HEK293 (cell line): ENCODE measurements around the gene IL2.

ENCODE experiments used
- ZNF175 ChIP-seq: fragments of 450-650 bp; formaldehyde crosslinking; IDR thresholded peaks from 2 replicates; pipeline ENCODE4 v1.5.1; 2016; ENCODE audit warnings: missing biosample characterization, missing genetic modification characterization
- ZNF274 ChIP-seq, 2 experiments: fragments of 200-500 bp in 1 of 2; fragments of 450-650 bp in 1 of 2; sonication (Bioruptor generic) in 1 of 2; formaldehyde crosslinking in 1 of 2; IDR thresholded peaks; 2 replicates each; pipeline versions ENCODE4 v1.5.1 to v1.6.1; 2014 to 2016; ENCODE audit warnings: borderline replicate concordance in 1 of 2, inconsistent platforms in 1 of 2, low read length in 1 of 2, missing biosample characterization in 1 of 2, missing genetic modification characterization in 1 of 2
- ZNF416 ChIP-seq: fragments of 450-650 bp; formaldehyde crosslinking; IDR thresholded peaks from 2 replicates; pipeline ENCODE4 v1.5.1; 2016; ENCODE audit warnings: missing biosample characterization, missing genetic modification characterization
- ZNF623 ChIP-seq: fragments of 450-650 bp; formaldehyde crosslinking; IDR thresholded peaks from 2 replicates; pipeline ENCODE4 v1.5.1; 2016; ENCODE audit warnings: missing biosample characterization, missing genetic modification characterization
- ZNF654 ChIP-seq: fragments of 450-650 bp; formaldehyde crosslinking; IDR thresholded peaks from 2 replicates; pipeline ENCODE4 v1.5.1; 2016; ENCODE audit warnings: low read depth, missing biosample characterization, missing genetic modification characterization
- ZNF701 ChIP-seq: fragments of 450-650 bp; formaldehyde crosslinking; IDR thresholded peaks from 2 replicates; pipeline ENCODE4 v1.5.1; 2016; ENCODE audit warnings: missing biosample characterization, missing genetic modification characterization
- ZNF785 ChIP-seq: fragments of 450-650 bp; formaldehyde crosslinking; IDR thresholded peaks from 2 replicates; pipeline ENCODE4 v1.5.1; 2016; ENCODE audit warnings: missing biosample characterization, missing genetic modification characterization
- TF ChIP-seq, protein P1 (sequence below): fragments of 450-650 bp; formaldehyde crosslinking; IDR thresholded peaks from 2 replicates; pipeline ENCODE4 v1.5.1; 2016; ENCODE audit warnings: missing biosample characterization, missing genetic modification characterization
- TF ChIP-seq, protein P2 (sequence below): fragments of 450-650 bp; formaldehyde crosslinking; IDR thresholded peaks from 2 replicates; pipeline ENCODE4 v1.5.1; 2016; ENCODE audit warnings: missing biosample characterization, missing genetic modification characterization
- TF ChIP-seq, protein P3 (sequence below): sonication (generic); formaldehyde crosslinking; IDR thresholded peaks from 2 replicates; pipeline ENCODE4 v1.8.1; 2022; ENCODE audit warnings: mild to moderate bottlenecking, moderate library complexity, missing genetic modification reagents
- TF ChIP-seq, protein P4 (sequence below): fragments of 450-650 bp; formaldehyde crosslinking; IDR thresholded peaks from 2 replicates; pipeline ENCODE4 v1.5.1; 2016; ENCODE audit warnings: missing biosample characterization, missing genetic modification characterization
- TF ChIP-seq, protein P5 (sequence below): fragments of 450-650 bp; formaldehyde crosslinking; IDR thresholded peaks from 2 replicates; pipeline ENCODE4 v1.5.1; 2016; ENCODE audit warnings: missing biosample characterization, missing genetic modification characterization

DNA sequence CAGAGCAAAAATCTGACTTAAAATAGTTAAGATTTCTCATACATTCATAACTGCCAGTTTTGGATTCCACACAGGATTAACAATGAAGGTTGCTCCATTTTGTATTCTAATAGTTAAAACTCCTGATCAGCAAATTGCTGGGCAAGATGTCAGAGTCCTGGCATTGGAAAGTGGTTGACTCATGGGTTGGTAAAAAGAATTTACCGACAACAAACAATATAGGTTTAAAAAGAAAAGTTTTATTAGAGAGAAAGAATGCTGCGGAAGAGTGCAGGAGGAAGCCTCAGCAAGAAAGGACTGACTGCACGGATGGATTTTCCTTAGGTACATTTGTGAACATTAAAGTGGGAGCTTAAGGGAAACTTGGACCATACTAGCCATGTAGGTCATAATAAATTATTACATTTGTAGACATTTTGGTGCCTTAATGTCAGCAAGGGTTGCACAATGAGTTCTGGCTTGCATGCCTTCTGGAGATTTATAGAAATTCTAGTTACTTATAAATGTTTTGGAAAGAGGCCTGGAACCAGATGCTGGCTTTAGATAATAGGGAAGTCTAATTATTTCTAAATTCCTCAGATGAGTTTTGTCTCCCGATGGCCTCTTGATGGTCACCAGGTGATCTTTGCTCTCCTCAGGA is 25.4 kb upstream of the IL2 start:
- TF ChIP-seq ZNF416 (no peak), ZNF623 (tag by site-specific recombination) (no peak), ZNF785 (tag by site-specific recombination) (no peak), ZNF175 (tag by site-specific recombination) (no peak), ZNF701 (tag by site-specific recombination) (no peak), ZNF274 (IDR thresholded peaks at IDR 0.05; ENCODE audit: low read length) (no peak), ZNF274 (tag by site-specific recombination; IDR thresholded peaks at IDR 0.05; ENCODE audit: borderline replicate concordance) (no peak), ZNF654 (tag by site-specific recombination) (no peak)
- TF ChIP-seq, protein P1, sequence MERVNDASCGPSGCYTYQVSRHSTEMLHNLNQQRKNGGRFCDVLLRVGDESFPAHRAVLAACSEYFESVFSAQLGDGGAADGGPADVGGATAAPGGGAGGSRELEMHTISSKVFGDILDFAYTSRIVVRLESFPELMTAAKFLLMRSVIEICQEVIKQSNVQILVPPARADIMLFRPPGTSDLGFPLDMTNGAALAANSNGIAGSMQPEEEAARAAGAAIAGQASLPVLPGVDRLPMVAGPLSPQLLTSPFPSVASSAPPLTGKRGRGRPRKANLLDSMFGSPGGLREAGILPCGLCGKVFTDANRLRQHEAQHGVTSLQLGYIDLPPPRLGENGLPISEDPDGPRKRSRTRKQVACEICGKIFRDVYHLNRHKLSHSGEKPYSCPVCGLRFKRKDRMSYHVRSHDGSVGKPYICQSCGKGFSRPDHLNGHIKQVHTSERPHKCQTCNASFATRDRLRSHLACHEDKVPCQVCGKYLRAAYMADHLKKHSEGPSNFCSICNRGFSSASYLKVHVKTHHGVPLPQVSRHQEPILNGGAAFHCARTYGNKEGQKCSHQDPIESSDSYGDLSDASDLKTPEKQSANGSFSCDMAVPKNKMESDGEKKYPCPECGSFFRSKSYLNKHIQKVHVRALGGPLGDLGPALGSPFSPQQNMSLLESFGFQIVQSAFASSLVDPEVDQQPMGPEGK (tag by site-specific recombination), result no peak
- TF ChIP-seq, protein P2, sequence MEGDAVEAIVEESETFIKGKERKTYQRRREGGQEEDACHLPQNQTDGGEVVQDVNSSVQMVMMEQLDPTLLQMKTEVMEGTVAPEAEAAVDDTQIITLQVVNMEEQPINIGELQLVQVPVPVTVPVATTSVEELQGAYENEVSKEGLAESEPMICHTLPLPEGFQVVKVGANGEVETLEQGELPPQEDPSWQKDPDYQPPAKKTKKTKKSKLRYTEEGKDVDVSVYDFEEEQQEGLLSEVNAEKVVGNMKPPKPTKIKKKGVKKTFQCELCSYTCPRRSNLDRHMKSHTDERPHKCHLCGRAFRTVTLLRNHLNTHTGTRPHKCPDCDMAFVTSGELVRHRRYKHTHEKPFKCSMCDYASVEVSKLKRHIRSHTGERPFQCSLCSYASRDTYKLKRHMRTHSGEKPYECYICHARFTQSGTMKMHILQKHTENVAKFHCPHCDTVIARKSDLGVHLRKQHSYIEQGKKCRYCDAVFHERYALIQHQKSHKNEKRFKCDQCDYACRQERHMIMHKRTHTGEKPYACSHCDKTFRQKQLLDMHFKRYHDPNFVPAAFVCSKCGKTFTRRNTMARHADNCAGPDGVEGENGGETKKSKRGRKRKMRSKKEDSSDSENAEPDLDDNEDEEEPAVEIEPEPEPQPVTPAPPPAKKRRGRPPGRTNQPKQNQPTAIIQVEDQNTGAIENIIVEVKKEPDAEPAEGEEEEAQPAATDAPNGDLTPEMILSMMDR (tag by site-specific recombination), result no peak
- TF ChIP-seq, protein P3, sequence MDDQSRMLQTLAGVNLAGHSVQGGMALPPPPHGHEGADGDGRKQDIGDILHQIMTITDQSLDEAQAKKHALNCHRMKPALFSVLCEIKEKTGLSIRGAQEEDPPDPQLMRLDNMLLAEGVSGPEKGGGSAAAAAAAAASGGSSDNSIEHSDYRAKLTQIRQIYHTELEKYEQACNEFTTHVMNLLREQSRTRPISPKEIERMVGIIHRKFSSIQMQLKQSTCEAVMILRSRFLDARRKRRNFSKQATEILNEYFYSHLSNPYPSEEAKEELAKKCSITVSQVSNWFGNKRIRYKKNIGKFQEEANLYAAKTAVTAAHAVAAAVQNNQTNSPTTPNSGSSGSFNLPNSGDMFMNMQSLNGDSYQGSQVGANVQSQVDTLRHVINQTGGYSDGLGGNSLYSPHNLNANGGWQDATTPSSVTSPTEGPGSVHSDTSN (CRISPR knock-in tag), result no peak
- TF ChIP-seq, protein P4, sequence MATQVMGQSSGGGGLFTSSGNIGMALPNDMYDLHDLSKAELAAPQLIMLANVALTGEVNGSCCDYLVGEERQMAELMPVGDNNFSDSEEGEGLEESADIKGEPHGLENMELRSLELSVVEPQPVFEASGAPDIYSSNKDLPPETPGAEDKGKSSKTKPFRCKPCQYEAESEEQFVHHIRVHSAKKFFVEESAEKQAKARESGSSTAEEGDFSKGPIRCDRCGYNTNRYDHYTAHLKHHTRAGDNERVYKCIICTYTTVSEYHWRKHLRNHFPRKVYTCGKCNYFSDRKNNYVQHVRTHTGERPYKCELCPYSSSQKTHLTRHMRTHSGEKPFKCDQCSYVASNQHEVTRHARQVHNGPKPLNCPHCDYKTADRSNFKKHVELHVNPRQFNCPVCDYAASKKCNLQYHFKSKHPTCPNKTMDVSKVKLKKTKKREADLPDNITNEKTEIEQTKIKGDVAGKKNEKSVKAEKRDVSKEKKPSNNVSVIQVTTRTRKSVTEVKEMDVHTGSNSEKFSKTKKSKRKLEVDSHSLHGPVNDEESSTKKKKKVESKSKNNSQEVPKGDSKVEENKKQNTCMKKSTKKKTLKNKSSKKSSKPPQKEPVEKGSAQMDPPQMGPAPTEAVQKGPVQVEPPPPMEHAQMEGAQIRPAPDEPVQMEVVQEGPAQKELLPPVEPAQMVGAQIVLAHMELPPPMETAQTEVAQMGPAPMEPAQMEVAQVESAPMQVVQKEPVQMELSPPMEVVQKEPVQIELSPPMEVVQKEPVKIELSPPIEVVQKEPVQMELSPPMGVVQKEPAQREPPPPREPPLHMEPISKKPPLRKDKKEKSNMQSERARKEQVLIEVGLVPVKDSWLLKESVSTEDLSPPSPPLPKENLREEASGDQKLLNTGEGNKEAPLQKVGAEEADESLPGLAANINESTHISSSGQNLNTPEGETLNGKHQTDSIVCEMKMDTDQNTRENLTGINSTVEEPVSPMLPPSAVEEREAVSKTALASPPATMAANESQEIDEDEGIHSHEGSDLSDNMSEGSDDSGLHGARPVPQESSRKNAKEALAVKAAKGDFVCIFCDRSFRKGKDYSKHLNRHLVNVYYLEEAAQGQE (tag by site-specific recombination), result no peak
- TF ChIP-seq, protein P5, sequence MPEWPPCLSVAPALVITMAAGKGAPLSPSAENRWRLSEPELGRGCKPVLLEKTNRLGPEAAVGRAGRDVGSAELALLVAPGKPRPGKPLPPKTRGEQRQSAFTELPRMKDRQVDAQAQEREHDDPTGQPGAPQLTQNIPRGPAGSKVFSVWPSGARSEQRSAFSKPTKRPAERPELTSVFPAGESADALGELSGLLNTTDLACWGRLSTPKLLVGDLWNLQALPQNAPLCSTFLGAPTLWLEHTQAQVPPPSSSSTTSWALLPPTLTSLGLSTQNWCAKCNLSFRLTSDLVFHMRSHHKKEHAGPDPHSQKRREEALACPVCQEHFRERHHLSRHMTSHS (tag by site-specific recombination), result no peak
